Peyer's patch (tissue), 4 donors: ENCODE results near the gene RPRD2. TPM values are rescaled to one million over a fixed set of nuclear protein-coding genes. Genes with fewer than 3 reads are reported as not detected.

Experiments used
- DNase-seq, 3 donors: peaks; one replicate each; pipeline ENCODE4 v3.0.0-alpha.2; 2017 to 2019
- H3K27ac ChIP-seq, 4 donors: fragments of 200-600 bp; sonication (generic); one replicate each; pipeline ENCODE4 v1.5.1; 2016 to 2019
- H3K27me3 ChIP-seq, 2 donors: fragments of 200-600 bp; sonication (generic); one replicate each; pipeline ENCODE4 v1.5.1; 2019
- H3K36me3 ChIP-seq, 3 donors: fragments of 200-600 bp; sonication (generic); one replicate each; pipeline ENCODE4 v1.5.1; 2016 to 2019
- H3K4me1 ChIP-seq, 4 donors: fragments of 200-600 bp; sonication (generic); one replicate each; pipeline ENCODE4 v1.5.1; 2016 to 2019
- H3K4me3 ChIP-seq, 4 donors: fragments of 200-600 bp; sonication (generic); 1 replicate in 3 of 4; 2 replicates in 1 of 4; pipeline ENCODE4 v1.5.1; 2016 to 2019; ENCODE audit warnings: mild to moderate bottlenecking in 1 of 4
- H3K9me3 ChIP-seq, 4 donors: fragments of 200-600 bp; sonication (generic); one replicate each; pipeline ENCODE4 v1.5.1; 2016 to 2019; ENCODE audit warnings: mild to moderate bottlenecking in 1 of 4
- CTCF ChIP-seq, 6 experiments: fragments of 450-650 bp in 4 of 6; fragments of 200-600 bp in 2 of 6; sonication (generic) in 1 of 6; IDR thresholded peaks; one replicate each; pipeline ENCODE4 v1.5.1; 2017 to 2019; ENCODE audit warnings: antibody characterized with exemption in 6 of 6, mild to moderate bottlenecking in 3 of 6, moderate library complexity in 1 of 6
- POLR2A ChIP-seq, 2 donors: fragments of 450-650 bp; IDR thresholded peaks; one replicate each; pipeline ENCODE4 v1.5.1; 2017; ENCODE audit warnings: antibody characterized with exemption in 2 of 2, mild to moderate bottlenecking in 2 of 2, moderate library complexity in 2 of 2
- total RNA-seq, 4 donors: library from RNA; depleted of rRNA; stranded (reverse); fragments of >200 nt; gene quantifications; one replicate each; pipeline ENCODE4 v1.1.0, GENCODE V29; 2016

RPRD2 gene
- total RNA-seq, 4 donors from 2014 or later: 21.5 to 44.6 (median 28.2) TPM

GRCh38 chr1:150385537-150386445, 21.8 kb downstream of the RPRD2 start:
- TF ChIP-seq POLR2A (IDR thresholded peaks at IDR 0.05) (no peak), CTCF (IDR thresholded peaks at IDR 0.05) (no peak)
- H3K36me3 ChIP-seq: peaks cover 0 to 4% (median 0%) of the 10 kb centered on the region in 3 donors
- peaks cover 0 to 7% (median 0%) of the 10 kb centered on the region in 4 donors for H3K4me1 ChIP-seq
- no peaks in the 10 kb centered on the region for H3K9me3 ChIP-seq
- H3K27me3 ChIP-seq: no peaks in the 10 kb centered on the region
- H3K27ac ChIP-seq: no peak overlapping the region
- H3K4me3 ChIP-seq: no peak overlapping the region
- no peak for DNase-seq

DNA sequence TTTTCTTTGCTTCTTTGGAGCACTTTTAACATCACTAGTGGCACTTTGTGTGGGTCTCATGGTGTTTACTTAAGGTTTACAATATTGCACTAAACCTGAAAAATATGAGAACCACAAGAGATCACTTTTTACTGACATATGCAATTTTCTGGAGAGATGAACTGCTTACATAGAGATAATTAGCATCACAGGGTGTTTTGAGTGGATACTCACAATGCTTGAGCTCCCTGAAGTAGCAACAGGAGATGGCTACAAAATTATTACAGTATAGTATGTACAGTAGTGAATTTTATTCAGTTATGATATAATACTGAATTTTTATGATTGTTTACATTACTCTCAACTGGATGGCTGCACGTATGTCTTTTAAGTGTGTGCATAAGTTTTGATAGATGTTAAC, 22.6 kb downstream of the RPRD2 start:
- DNase-seq: no peak
- Histone ChIP-seq H3K9me3 (no peaks in the 10 kb centered on the region), H3K4me1 (peaks cover 0 to 7% (median 0%) of the 10 kb centered on the region in 4 donors), H3K4me3 (no peak overlapping the region), H3K27me3 (no peaks in the 10 kb centered on the region), H3K36me3 (peaks cover 0 to 4% (median 0%) of the 10 kb centered on the region in 3 donors), H3K27ac (no peak overlapping the region)
- TF ChIP-seq CTCF (IDR thresholded peaks at IDR 0.05): no peak
- no peak for TF ChIP-seq POLR2A (IDR thresholded peaks at IDR 0.05)

DNA sequence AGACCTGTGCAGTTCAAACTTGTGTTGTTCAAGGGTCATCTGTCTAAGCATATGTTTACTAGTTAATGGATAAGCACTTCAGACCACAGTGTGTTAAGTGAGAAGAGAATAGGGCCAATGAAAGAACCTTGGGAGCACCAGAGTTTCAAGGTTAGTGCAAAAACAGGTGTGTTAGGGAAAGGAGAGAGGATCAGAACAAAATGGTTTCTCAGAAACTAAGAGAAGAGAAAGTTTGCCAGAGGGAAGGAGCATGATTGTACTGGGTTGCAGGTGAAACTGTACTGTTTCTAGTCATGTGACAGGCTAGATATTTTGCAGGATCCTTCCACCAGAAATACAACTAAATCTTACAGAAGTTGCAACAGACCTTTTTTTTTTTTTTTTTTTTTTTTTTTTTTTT, 23.3 kb downstream of the RPRD2 start:
- Histone ChIP-seq H3K36me3 (peaks cover 0 to 4% (median 0%) of the 10 kb centered on the region in 3 donors), H3K9me3 (no peaks in the 10 kb centered on the region), H3K27me3 (no peaks in the 10 kb centered on the region), H3K4me1 (peaks cover 0 to 7% (median 0%) of the 10 kb centered on the region in 4 donors), H3K27ac (no peak overlapping the region), H3K4me3 (no peak overlapping the region)
- DNase-seq: no peak
- TF ChIP-seq CTCF (IDR thresholded peaks at IDR 0.05): no peak
- TF ChIP-seq POLR2A (IDR thresholded peaks at IDR 0.05): no peak

DNA sequence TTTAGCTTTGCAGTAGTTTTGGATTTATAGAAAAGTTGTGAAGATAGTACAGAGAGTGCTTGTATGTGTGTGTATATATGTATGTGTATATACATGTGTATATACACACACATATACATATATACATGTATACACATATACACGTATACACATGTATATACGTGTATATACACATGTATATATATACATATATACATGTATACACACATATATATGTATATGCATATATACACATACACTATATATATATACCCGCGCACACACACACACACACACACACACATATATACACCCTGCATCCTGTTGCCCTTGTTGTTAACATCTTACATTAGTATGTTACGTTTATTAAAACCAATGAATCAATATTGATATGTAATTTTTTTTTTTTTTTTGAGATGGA, 24.3 kb downstream of the RPRD2 start:
- no peak overlapping the region for H3K27ac ChIP-seq
- no peak overlapping the region for H3K4me3 ChIP-seq
- H3K27me3 ChIP-seq: no peaks in the 10 kb centered on the region
- peaks cover 0 to 4% (median 0%) of the 10 kb centered on the region in 3 donors for H3K36me3 ChIP-seq
- H3K9me3 ChIP-seq: no peaks in the 10 kb centered on the region
- peaks cover 0 to 7% (median 0%) of the 10 kb centered on the region in 4 donors for H3K4me1 ChIP-seq
- DNase-seq: no peak
- TF ChIP-seq POLR2A (IDR thresholded peaks at IDR 0.05) (no peak), CTCF (IDR thresholded peaks at IDR 0.05) (no peak)

DNA sequence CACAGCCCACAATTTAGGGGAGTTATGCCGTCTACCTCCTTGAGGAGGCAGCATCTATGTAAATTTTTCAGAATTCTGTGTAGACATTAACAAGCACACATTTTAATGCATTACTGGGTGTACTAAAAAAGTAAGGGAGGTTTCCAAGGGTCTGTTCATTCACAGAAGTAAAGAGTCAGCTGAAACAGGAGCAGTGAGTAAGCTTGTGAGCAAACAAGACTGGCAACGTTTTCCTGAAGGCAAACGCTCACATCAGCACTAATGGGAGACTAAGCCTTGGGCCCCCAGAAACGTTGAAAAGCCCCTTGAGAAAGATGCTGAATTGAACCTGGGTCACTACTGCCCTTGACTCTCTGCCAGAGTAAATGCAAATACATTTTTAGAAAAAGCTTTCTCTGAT, 25.7 kb downstream of the RPRD2 start:
- H3K9me3 ChIP-seq: no peaks in the 10 kb centered on the region
- H3K27me3 ChIP-seq: no peaks in the 10 kb centered on the region
- no peak for DNase-seq
- H3K27ac ChIP-seq: no peak overlapping the region
- TF ChIP-seq POLR2A (IDR thresholded peaks at IDR 0.05): no peak
- no peak for TF ChIP-seq CTCF (IDR thresholded peaks at IDR 0.05)
- peaks cover 0 to 4% (median 0%) of the 10 kb centered on the region in 3 donors for H3K36me3 ChIP-seq
- no peak overlapping the region for H3K4me3 ChIP-seq
- H3K4me1 ChIP-seq: peaks cover 0 to 7% (median 0%) of the 10 kb centered on the region in 4 donors
